Erythroblast (primary cell): ENCODE data around the gene GTSF1L.

Experiments used
- GATA1 ChIP-seq: IDR thresholded peaks from 2 replicates; pipeline ENCODE4 v1.6.1; 2011; ENCODE audit warnings: low read depth, mild to moderate bottlenecking, control low read depth, low read length, moderate library complexity
- POLR2A ChIP-seq: IDR thresholded peaks from 2 replicates; pipeline ENCODE4 v1.6.1; 2011; ENCODE audit warnings: mild to moderate bottlenecking, low read length

GRCh38 chr20:43695571-43695970 is 31.2 kb downstream of the GTSF1L start:
- TF ChIP-seq POLR2A (no peak), GATA1 (no peak)
